ENCODE measurements around the gene ZNF562.
"Not testable (repeated sequence)": the region's sequence is repeated elsewhere in the genome, so short reads cannot be mapped to it uniquely, and the experiment has no call there.

The ZNF562 gene

GRCh38 chr19:9702186-9702585 lies 27.3 kb upstream of the ZNF562 start:
- no peak for FAIRE-seq
- no peak for TF ChIP-seq CTCF (IDR thresholded peaks at IDR 0.05; ENCODE audit: insufficient read depth, missing control alignments)
- DNase-seq (ENCODE audit: insufficient read length, low spot score): no peak

GRCh38 chr19:9700229-9700981 lies 25.5 kb upstream of the ZNF562 start:
- DNase-seq (ENCODE audit: insufficient read length, low spot score) (no peak), FAIRE-seq (no peak)
- no peak for TF ChIP-seq CTCF (IDR thresholded peaks at IDR 0.05; ENCODE audit: insufficient read depth, missing control alignments)

GRCh38 chr19:9690301-9690700 lies 15.4 kb upstream of the ZNF562 start:
- not testable (repeated sequence) for DNase-seq (ENCODE audit: insufficient read length, low spot score); FAIRE-seq

GRCh38 chr19:9679996-9680395 lies 5.1 kb upstream of the ZNF562 start:
- not testable (repeated sequence) for FAIRE-seq; DNase-seq (ENCODE audit: insufficient read length, low spot score)

GRCh38 chr19:9675358-9675901 lies 530 bp upstream of the ZNF562 start:
- FAIRE-seq: not testable (repeated sequence)
- DNase-seq (ENCODE audit: insufficient read length, low spot score): peak; percentile 31

GRCh38 chr19:9673912-9674662 lies 813 bp downstream of the ZNF562 start:
- no peak for TF ChIP-seq CTCF (IDR thresholded peaks at IDR 0.05; ENCODE audit: insufficient read depth, missing control alignments)
- DNase-seq (ENCODE audit: insufficient read length, low spot score): no peak
- FAIRE-seq: no peak

- no peak for FAIRE-seq
- no peak for DNase-seq (ENCODE audit: insufficient read length, low spot score)
- no peak for TF ChIP-seq CTCF (IDR thresholded peaks at IDR 0.05; ENCODE audit: insufficient read depth, missing control alignments)
These were observed 2.0 kb downstream of the ZNF562 start for GRCh38 chr19:9672893-9673292.

GRCh38 chr19:9671655-9672054 lies 3.2 kb downstream of the ZNF562 start:
- TF ChIP-seq CTCF (IDR thresholded peaks at IDR 0.05; ENCODE audit: insufficient read depth, missing control alignments): no peak
- DNase-seq (ENCODE audit: insufficient read length, low spot score) (no peak), FAIRE-seq (no peak)
